NCI-H1417 (cell line): ENCODE results near the gene SLX4IP.

Source experiments
- DNase-seq, 3 experiments: peaks; one replicate each; lab custom pipeline; 2025; lab: John Stamatoyannopoulos, UW

The SLX4IP gene

DNA sequence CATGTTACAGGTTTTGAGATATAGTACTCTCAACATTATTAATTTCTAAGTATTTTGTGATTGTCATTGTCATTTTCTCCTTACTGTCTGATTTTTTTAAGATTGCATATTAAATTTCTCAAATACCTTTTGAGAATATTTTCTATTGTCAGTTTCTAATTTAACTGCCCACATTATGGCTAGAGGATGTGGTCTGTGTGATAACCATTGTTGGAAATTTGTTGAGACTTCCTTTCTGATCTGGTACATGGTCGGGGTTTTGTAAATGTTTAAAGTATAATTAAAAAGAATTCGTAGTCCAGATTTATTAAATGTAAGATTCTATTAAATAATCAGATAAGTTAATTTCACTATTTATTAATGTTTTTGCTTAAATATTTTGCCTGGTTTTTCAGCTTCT lies 60.1 kb downstream of the SLX4IP start:
- DNase-seq, result no peak

DNA sequence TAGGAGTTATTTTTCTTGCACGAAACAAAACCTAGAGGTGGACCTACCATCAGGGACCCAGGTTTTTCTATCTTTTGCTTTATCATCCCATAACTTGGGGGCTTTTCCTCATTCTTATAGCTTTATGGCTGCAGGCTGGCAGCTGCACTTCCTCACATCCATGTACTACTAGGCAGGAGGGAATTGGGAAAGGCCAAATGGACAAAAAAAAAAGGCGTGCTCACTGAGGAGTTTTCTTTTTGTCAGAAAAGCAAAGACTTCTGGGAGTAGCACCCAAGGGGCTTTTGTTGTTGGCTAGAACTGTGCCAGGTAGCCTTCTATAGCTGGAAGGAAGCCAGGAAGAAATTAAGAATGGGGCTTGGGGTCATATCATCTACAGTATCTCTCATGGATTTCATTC lies 61.4 kb downstream of the SLX4IP start:
- no peak for DNase-seq

DNA sequence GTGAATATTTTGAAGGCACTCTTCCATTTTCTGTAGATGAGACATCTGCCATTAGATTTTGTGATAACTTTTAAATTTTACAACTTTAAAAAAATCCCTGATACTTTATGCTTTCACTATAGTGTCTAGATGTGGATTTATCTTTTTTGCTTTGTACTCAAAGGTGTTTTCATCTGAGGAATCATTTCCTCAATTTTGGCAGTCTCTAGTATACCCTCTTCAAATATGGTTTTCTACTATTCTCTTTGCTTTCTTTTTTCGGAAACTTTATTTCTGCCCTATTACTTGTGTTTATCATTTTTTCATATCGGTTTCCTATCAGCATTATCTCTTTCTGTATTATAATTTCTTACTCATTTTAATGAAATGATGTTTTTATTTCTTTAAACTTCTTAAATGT lies 62.2 kb downstream of the SLX4IP start:
- DNase-seq, result no peak

DNA sequence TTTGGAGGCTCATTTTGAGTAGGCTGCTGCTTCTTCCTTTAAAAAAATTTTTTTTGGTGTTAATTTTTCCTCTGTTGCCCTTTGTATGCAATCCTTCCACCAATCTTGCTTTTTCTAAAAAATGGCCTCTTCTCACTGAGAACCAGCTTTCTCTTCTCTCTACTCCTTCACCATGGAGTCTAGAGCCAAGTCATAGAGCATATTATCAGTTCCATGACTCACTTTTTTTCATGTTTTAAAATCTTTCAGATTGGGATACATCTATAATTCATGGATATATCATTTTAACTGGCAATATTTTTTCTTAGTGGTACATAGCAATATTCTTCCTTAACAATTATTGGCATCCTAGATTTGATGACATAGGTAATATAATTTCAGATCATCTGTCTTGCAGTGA lies 62.7 kb downstream of the SLX4IP start:
- no peak for DNase-seq

DNA sequence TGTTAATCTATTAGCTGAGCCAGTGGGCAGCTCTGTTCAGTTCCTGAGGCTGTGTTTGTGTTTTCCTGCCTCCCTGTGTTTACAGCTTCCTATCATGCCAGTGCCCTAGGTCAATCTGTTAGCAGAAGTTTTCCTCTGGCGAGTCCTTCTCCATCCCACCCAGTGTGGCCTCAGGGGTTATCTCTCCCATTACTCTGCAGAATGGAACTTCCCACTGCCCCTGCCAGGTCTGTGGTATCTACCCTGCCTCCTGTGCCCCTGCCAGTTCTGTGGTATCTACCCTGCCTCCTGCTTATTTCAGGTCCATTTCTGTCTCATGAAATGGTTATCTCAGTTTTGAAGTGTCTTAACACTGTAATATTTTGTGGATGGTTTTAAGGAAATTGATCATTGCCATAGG lies 63.1 kb downstream of the SLX4IP start:
- DNase-seq, result no peak

DNA sequence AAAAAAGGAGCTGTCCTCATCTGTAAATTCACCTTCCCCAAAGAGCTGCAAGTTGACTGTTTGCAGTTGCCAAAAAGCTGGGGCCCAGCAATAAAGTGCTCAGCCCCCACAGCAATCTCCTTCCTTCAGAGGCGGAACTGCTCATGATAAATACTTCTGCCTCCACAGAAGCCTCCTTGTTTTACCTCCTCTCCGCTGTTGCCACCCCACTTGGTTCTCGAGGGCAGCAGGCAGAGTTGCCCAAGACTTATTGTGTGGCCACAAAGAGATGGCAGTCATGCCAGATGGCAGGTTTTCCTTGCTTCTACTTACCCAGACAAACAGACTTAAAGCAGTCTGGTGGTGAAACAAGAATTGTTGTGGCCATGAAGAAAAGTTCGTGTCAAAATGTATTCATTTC lies 66.3 kb downstream of the SLX4IP start:
- DNase-seq, result no peak

DNA sequence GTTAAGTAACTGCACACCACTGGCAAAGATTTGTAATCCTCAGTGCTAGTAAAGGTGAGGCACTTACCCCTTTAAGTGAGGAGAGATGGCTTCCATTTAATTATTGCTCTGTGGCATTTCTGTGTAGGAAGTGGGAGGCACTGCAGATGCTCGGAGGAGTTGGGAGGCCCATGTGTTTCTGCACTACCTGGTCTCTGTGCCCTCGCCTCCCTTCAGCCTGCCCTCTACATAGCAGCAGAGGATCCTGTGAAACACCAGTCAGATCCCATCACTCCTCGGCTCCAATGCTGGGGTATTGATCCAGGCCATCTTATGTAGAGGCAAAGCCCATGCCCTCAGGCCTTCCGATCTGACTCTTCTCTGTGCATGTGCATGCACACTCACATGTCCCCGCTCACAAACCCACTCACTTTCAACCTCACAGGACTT lies 67.0 kb downstream of the SLX4IP start:
- DNase-seq, result no peak

DNA sequence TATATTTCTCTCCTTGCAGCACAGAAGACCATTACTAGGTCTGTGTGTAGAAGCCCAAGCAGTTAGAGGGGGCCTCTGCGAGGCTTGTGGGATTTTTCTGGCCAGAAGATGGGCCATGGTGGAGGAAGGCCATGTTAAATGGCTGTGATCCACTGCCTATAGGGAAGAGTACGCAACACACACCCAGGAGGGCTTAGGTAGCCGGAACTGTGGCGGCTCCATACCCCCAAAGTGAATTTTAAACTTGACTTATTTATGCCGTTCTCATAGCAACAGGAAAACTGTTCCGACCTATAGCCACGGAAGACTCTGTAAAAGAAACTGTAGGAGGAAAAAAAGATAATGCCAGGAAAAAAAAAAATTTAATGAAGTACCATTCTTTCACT lies 69.5 kb downstream of the SLX4IP start:
- no peak for DNase-seq

DNA sequence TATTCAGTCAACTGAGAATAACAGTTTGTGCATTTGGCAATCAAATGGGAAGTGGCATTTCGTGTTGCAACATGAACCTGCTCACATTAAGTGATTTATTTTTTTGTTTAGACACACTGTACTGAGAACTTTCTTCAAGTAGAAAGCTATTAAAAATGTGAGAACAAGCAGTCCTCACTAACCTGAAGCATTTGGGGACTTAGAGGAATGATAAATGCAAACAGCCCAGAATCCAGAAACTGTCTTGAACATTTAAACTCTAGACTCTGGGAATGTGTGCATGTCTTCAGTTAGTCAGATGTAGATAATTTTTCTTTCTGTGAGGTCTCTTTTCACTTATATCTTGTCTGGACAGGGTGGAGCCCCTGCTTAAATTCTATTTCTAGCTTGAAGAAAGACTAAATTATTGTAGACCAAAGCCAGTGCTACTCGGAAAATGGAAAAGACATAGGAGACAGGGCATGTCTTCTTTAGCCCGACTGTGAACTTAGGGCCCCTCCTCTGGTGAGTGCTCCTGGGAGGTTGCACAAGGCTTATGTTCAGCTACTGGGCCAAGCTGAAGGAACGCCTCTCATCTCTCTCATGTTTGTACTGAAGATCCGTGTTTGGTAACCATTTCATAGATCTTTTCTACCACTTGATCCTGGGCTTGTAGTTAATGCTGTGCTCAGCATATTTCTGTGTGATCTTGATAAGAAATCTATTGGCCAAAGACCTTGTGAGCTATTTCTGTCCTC lies 70.1 kb downstream of the SLX4IP start:
- no peak for DNase-seq

DNA sequence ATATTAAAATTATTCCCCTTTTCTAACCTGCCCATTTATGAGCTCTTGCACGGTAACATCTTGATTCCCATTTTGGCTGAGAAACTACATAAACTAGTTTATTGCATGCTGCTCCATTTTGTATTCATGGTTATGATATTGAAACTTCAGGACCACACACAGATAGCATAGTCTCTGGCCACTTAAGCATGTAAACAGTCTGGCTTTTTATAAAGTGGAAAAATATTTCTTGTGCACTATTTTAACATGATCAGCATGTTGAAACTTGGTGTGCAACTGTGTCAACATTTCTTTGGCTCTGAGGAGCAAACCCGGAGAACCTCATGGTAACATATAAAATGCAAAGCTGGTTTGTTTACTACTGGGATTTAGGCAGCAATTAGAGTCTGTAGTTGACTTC lies 70.7 kb downstream of the SLX4IP start:
- DNase-seq, result no peak

DNA sequence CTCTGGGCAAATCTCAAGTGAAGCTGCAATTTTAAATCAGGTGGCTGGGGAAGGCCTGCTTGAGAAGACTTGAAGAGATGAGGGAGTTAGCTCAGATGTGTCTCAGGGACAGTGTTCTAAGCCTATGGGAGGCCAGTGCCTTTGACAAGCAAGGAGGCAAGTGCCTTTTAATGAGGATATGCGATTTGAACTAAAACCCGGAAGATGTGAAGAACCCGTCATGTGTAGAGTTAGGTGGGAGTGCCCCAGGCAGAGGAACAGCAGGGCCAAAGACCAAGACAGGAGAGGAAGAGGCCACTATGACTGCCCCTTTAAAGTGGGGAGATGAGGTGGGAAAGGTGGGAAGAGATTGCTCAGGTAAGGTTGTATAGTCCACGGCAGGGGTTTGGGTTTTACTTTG lies 71.9 kb downstream of the SLX4IP start:
- DNase-seq, result peak in 1 of 3 experiments; percentile 34

DNA sequence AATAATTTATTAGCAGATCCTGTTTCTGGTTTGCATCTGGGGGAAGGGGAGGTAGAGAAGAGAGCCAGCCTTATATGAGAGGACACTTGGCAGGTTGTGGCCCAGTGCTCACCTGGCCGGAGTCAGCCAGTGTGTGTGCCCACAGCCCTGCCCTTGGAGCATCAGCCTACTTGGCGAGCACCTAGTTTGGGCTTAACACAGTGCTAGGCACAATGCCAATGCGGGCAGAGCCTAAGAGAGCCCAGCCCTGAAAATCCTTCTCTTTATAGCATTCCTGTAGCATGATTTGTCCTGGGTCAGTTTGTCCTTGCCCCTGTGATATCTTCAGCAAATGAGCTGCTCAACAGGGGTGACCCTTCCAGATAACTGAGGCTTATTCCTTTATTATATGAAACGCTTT lies 73.0 kb downstream of the SLX4IP start:
- no peak for DNase-seq

DNA sequence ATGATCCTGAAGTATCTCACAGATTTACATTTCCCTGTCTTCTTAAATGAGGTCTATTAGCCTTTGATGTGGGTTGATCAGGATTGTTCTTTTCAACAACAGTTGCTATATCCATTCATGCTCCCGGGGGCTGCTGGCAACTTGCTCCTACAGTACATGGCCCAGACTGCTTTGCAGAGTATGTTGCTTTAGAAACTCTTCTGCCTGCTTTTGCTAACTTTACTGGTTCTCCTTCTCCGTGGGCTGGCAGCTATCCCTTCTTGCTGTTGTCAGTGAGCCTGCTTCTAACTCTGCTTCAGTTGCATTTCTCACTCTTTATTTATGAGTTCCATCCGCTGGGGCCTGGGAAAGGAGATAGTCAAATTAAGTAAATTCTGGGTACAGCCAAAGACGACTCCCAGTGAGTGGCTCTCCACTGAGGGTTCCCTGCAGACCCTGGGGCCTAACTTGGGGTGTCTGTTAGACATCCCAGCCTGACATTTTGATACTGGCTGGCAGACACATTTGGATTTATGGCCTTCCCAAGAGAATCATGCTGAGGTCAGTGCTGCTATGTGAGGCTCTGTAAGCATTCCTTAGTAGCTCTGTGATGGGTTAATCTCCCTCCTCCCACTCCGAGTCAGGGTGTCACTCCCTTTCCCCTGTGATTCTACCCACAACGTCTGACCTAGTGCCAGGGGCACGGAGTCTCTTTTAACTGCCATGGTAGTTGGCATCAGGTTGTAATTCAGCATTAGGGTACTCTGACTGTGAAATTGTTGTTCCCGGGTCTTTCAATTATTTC lies 73.6 kb downstream of the SLX4IP start:
- no peak for DNase-seq

DNA sequence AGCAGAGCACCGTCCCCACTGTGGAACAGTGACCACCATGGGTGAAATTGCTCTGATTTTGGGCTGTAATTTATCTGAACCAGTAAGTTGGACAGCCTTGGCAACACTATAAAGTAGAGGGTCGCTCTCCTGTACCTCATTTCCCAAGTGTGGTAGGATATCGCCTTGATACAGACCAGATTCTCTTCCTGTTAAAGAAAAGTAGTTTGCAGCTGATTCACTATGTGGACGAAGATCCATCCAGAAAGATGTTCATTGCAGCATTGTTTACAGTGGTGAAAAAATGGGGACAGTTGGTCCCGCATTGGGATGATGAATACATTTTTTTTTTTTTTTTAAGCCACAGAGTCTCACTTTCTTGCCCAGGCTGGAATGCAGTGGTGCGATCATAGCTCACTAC lies 74.3 kb downstream of the SLX4IP start:
- DNase-seq, result no peak

DNA sequence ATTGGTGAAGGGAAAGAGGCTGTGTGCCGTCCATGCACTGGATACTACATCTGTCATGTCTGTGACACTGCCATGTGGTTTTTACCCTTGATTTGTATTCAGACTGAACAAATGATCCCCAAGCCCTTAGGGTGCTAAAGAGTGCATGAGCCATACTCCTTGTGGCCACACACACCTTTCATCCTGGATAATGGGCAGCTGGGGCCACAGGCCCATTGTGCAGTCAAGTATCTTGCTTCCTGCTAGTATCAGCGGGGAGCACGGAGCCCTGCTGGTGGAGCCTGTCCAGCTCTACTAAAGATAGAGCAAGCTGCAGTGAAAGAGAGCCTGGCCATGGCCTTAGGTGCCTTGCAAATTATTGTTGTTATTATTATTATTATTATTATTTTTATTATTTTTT lies 75.1 kb downstream of the SLX4IP start:
- no peak for DNase-seq

DNA sequence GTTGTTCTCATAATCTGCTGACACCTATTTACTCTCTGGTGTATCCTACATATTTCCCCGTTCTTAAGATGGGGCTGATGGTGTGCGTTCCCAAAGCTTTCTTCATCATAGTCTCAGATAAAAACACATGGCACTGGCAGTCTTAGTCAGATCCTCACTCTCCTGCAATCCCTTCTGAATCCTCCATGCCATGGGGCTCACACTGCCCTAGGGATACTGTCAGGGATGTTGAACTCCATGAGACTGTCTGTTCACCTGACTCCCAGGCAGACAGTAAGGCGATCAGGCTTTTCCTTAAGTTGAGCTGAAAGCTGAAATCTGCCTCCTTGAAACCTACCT lies 76.0 kb downstream of the SLX4IP start:
- no peak for DNase-seq

DNA sequence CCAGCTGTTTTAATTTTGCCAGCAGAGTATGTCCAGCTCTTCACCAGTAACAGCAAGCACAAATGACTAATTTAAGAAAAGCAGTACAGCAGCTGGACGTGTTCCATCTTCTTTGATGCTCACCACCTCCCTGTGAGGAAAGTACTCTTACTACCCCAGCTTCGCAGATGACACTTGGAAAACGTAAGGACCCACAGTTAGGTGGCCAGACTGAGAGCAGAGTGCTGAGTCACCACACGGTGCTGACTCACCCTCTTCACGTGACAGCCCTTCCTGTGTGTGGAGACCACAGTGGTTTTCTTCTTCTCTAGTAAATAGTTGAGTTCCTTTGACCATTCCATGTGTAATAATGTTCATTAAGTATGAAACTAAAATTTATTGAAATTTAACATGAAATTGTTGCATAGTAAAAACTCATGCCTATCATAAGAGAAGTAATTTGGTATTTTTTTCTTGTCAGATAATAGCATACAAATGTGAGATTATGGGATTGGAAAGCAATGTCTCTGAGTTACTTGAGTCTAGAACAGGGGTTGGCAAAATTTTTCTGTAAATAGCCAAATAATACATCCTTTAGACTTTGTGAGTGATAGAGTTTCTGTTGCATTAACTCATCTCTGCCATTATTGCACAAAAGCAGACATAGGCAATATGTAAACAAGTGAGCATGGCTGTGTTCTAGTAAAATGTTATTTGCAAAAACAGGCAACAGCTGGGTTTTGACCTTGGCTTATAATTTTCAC lies 76.6 kb downstream of the SLX4IP start:
- peak; percentile 48 to 62 (median 59) for DNase-seq

DNA sequence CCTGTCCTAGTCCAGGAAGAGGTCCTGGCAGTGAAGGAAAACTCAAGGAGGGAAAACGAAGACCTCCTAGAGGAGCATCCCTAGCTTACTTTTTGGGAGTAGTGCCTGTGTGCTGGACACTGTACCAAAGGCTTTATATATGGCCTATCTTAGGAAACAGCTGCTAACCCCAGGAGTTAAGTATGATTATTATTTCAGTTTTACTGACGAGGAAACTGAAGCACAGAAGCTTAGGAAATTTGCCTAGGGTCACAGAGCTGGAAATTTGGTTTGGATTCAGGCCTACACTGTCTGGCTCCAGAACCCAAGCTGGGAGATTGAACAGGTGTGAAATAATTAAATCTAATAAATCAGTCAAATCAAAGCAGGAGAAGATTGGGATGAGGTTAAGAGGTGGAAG lies 78.0 kb downstream of the SLX4IP start:
- DNase-seq, result no peak

DNA sequence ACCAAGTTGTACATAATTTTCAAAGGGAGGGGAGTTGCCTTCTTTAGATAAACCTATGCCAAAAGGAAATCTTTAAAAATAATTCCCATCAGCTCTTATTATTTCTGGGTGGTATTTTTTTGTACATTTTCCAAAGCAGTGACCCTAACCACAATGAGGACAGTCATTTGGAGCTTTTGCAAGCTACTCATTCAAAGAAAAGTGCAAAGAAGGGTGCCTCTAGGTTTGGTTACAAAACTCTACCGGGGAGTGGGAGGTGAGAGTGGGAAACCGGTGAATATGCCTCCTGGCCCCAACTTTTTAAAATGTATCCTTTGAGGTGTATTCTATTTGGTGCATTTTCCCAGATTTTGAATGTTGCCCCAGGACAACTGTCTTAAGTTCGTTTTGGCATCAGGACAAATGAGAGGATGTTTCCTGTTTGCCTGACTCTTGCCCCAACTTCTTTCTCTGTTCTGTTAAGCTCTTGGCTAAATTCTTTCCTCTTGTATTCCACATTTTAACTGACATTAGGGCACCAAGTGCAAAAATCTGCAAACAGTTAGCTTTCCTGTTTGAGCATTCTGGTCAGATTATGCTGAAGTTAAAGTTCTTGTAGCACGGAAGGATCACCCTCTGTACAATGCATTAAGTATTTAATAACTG lies 78.9 kb downstream of the SLX4IP start:
- DNase-seq, result no peak

DNA sequence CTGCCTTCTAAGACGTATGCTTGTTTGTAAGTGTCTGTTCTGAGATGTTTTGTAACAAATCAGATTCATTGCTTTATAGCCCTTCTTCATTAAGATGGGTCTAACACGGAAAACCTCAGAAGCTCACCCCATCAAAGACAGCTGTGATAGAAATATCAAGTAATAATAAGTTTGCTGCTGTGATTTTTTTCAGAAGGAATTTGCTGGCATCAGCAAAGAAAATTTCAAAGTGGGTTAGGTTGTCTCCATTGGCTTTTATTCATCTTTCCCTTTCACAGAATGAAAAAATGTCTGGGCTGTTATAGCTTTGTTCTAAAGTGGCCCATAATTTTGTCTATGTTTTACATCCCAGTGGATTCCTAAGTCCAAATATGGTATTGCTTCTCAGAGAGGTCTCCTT lies 81.4 kb downstream of the SLX4IP start:
- DNase-seq, result no peak

DNA sequence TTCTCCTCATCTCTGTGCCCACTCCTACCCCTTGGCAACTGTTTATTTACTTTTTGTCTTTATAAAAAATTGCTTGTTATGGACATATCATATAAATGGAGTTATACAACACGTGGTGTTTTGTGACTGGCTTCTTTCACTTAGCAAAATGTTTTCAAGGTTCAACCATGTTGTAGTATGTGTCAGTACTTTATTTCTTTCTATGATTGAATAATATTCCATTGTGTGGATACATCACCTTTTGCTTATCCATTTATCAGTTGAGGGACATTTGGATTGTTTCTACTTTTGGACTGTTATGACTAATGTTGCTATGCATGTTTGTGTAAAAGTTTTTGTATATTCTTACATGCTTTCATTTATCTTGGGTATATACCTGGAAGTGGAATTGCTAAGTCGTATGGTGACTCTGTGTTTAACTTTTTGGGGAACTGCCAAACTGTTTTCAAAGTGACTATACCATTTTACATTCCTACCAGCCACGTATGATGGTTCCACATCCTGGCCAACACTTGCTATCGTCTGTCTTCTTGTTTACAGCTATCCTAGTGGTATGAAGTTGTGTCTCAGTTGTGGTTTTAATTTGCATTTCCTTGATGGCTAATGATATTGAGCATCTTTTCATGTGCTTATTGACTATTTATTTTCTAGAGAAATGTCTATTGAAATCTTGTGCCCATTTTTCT lies 84.4 kb downstream of the SLX4IP start:
- DNase-seq, result no peak

DNA sequence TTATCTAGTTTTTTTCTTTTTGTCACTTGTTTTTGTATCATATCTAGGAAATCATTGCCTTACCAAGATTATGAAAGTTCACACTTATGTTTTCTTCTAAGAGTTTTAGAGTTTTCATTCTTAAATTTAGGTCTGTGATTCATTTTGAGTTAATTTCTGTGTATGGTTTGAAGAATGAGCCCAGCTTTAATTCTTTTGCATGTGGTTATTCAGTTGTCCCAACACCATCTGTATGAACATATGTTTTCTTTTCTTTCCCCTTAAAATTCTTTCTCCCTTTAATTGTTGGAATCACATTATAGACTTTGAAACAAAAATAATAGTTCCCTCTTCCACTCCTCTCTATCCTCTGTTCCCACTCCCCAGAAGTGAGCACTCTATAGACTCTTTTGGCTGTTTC lies 85.4 kb downstream of the SLX4IP start:
- no peak for DNase-seq
